Caco-2 (cell line): ENCODE results near the gene GABARAPL1. TPM values are rescaled to one million over a fixed set of nuclear protein-coding genes. Genes with fewer than 3 reads are reported as not detected.
A peak's percentile ranks its signal among the peaks of the same experiment; 100 is the strongest.

ENCODE experiments used
- BruUV-seq: library from RNA; stranded (reverse); fragments of 400-500 nt; replicated peaks from 2 replicates; lab custom pipeline; 2021; lab: Mats Ljungman, UMichigan
- CTCF ChIA-PET: fragments of 300-600 bp; sonication (Branson Sonifier 250); formaldehyde crosslinking; loops from one replicate; lab custom pipeline; 2022; ENCODE audit warnings: antibody characterized with exemption; lab: Charles Lee
- POLR2A ChIA-PET: fragments of 300-600 bp; sonication (Branson Sonifier 250); formaldehyde crosslinking; loops from one replicate; lab custom pipeline; 2022; ENCODE audit warnings: antibody characterized with exemption; lab: Charles Lee
- DNase-seq, 2 experiments: peaks; one replicate each; pipeline versions ENCODE4 v3.0.0 to v3.0.0-alpha.2; 2020 to 2022
- H3K27me3 ChIP-seq: replicated peaks from 2 replicates; pipeline ENCODE4 v1.6.0; 2011; ENCODE audit warnings: low read length; ENCODE audit not compliant: control insufficient read depth, insufficient read depth
- H3K36me3 ChIP-seq: 2 replicates; pipeline ENCODE4 v1.5.1; 2011; ENCODE audit warnings: low read length; ENCODE audit not compliant: control insufficient read depth, insufficient read depth
- H3K4me1 ChIP-seq: fragments of 250-450 bp; sonication (Bioruptor Pico); 2 replicates; pipeline ENCODE4 v1.5.1; 2020; ENCODE audit warnings: mild to moderate bottlenecking
- H3K4me3 ChIP-seq: 2 replicates; pipeline ENCODE4 v1.5.1; 2011; ENCODE audit warnings: low read depth, mild to moderate bottlenecking, control low read depth, low read length
- H3K9me3 ChIP-seq: fragments of 250-450 bp; sonication (Bioruptor Pico); 2 replicates; pipeline ENCODE4 v1.5.1; 2020; ENCODE audit warnings: mild to moderate bottlenecking, moderate library complexity
- H3K27ac Mint-ChIP-seq: one replicate; pipeline ENCODE4 v1.8.0; 2022; ENCODE audit warnings: mixed read lengths; ENCODE audit not compliant: unreplicated experiment
- H3K27me3 Mint-ChIP-seq: one replicate; pipeline ENCODE4 v1.8.0; 2022; ENCODE audit warnings: mixed read lengths; ENCODE audit not compliant: insufficient read depth, unreplicated experiment
- H3K36me3 Mint-ChIP-seq: one replicate; pipeline ENCODE4 v1.8.0; 2022; ENCODE audit warnings: mild to moderate bottlenecking, mixed read lengths; ENCODE audit not compliant: insufficient read depth, unreplicated experiment
- H3K4me1 Mint-ChIP-seq: one replicate; pipeline ENCODE4 v1.8.0; 2022; ENCODE audit warnings: low read depth, mixed read lengths; ENCODE audit not compliant: unreplicated experiment
- H3K4me3 Mint-ChIP-seq: one replicate; pipeline ENCODE4 v1.8.0; 2022; ENCODE audit warnings: mild to moderate bottlenecking, moderate library complexity, mixed read lengths; ENCODE audit not compliant: unreplicated experiment
- H3K9me3 Mint-ChIP-seq: one replicate; pipeline ENCODE4 v1.8.0; 2022; ENCODE audit warnings: mixed read lengths; ENCODE audit not compliant: unreplicated experiment
- intact Hi-C: fragments of 100-400 bp; cut with micrococcal nuclease; formaldehyde crosslinking; loops from one replicate; pipeline ENCODE4 v1.10.0; 2022; ENCODE audit not compliant: unreplicated experiment
- total RNA-seq: library from RNA; stranded (reverse); gene quantifications from 2 replicates; pipeline ENCODE4 v1.2.3, GENCODE V29; 2022
- TF ChIP-seq, protein P1 (sequence below), 2 experiments: fragments of 200-600 bp in 1 of 2; IDR thresholded peaks; 1 replicate in 1 of 2; 2 replicates in 1 of 2; pipeline versions ENCODE4 v1.5.1 to v1.8.0; 2011 to 2022; ENCODE audit warnings: antibody characterized with exemption in 1 of 2, control low read depth in 1 of 2, inconsistent platforms in 1 of 2, low read depth in 1 of 2, low read length in 1 of 2, mild to moderate bottlenecking in 1 of 2, moderate library complexity in 1 of 2; ENCODE audit not compliant: insufficient read depth in 1 of 2, severe bottlenecking in 1 of 2, unreplicated experiment in 1 of 2

GABARAPL1 gene
- total RNA-seq, 1 experiment from 2014 or later, result 106 TPM

DNA sequence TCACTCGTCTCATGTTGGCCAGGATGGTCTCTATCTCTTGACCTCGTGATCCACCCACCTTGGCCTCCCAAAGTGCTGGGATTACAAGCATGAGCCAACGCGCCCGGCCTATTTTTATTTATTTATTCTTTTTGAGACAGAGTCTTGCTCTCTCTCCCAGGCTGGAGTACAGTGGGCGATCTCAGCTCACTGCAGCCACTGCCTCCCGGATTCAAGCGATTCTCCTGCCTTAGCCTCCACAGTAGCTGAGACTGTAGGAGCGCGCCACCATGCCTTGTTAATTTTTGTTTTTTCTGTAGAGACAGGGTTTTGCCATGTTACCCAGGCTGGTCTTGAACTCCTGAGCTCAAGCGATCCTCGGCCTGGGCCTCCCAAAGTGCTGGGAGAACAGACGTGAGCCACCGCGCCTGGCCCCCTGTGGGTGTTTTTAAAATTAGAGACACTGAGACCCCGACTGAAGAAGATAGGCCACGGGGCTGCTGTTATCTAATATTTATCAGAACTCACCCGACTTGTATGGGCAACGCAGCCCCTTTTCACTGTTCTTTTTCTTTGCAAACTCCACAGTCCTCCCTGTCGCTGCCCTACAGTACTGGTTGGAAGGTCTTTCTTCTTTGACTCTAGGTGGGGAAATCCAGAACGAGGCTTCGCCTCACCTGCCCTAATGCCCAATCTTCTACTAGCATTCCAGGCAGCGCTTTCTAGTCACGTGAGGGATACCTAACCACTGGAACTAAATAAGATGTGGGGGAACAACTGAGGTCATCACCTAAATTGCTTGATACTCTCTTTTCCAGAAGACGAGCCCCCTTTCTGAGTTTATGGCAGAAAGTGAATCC, 1.4 kb upstream of the GABARAPL1 start:
- no peaks in the 10 kb centered on the region for H3K9me3 ChIP-seq
- CTCF ChIA-PET, result no interaction called here
- H3K4me3 ChIP-seq, result peak overlapping the region; percentile 92
- H3K27me3 Mint-ChIP-seq, result no peaks in the 10 kb centered on the region
- peak in 1 of 2 experiments; percentile 29 for DNase-seq
- H3K9me3 Mint-ChIP-seq, result no peaks in the 10 kb centered on the region
- H3K4me1 ChIP-seq, result peaks cover 24% of the 10 kb centered on the region
- no peaks in the 10 kb centered on the region for H3K36me3 ChIP-seq
- peaks cover 28% of the 10 kb centered on the region for H3K4me1 Mint-ChIP-seq
- H3K27ac Mint-ChIP-seq, result peak overlapping the region; percentile 99
- TSS peak; percentile 75 for BruUV-seq
- intact Hi-C loops, result no loop called here
- TF ChIP-seq, protein P1, sequence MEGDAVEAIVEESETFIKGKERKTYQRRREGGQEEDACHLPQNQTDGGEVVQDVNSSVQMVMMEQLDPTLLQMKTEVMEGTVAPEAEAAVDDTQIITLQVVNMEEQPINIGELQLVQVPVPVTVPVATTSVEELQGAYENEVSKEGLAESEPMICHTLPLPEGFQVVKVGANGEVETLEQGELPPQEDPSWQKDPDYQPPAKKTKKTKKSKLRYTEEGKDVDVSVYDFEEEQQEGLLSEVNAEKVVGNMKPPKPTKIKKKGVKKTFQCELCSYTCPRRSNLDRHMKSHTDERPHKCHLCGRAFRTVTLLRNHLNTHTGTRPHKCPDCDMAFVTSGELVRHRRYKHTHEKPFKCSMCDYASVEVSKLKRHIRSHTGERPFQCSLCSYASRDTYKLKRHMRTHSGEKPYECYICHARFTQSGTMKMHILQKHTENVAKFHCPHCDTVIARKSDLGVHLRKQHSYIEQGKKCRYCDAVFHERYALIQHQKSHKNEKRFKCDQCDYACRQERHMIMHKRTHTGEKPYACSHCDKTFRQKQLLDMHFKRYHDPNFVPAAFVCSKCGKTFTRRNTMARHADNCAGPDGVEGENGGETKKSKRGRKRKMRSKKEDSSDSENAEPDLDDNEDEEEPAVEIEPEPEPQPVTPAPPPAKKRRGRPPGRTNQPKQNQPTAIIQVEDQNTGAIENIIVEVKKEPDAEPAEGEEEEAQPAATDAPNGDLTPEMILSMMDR (IDR thresholded peaks at IDR 0.05; ENCODE audit: insufficient read depth in 1 of 2, low read depth in 1 of 2, low read length in 1 of 2, severe bottlenecking in 1 of 2, unreplicated experiment in 1 of 2), result no peak
- peak overlapping the region; percentile 80 for H3K4me3 Mint-ChIP-seq
- POLR2A ChIA-PET, result no interaction called here
- peaks cover 35% of the 10 kb centered on the region for H3K36me3 Mint-ChIP-seq
- no peaks in the 10 kb centered on the region for H3K27me3 ChIP-seq

- Histone ChIP-seq H3K27me3 (no peaks in the 10 kb centered on the region), H3K4me1 (peaks cover 24% of the 10 kb centered on the region), H3K9me3 (no peaks in the 10 kb centered on the region), H3K4me3 (peak overlapping the region; percentile 92), H3K36me3 (no peaks in the 10 kb centered on the region)
- ChIA-PET POLR2A (interaction anchor here (0.6 to 2.2 kb wide), 11 partner anchors 9 to 1266 kb away, joined by 3 to 12 read pairs (median 3); no protein-coding TSS in a partner anchor), CTCF (interaction anchor here (0.5 to 2.2 kb wide), 5 partner anchors 14 to 615 kb away, joined by 3 to 17 read pairs (median 3); no protein-coding TSS in a partner anchor)
- peak; percentile 97 to 98 for DNase-seq
- no peaks in the 10 kb centered on the region for H3K27me3 Mint-ChIP-seq
- TF ChIP-seq, protein P1 (IDR thresholded peaks at IDR 0.05; ENCODE audit: insufficient read depth in 1 of 2, low read depth in 1 of 2, low read length in 1 of 2, severe bottlenecking in 1 of 2, unreplicated experiment in 1 of 2), result no peak
- H3K27ac Mint-ChIP-seq, result peak overlapping the region; percentile 99
- peaks cover 35% of the 10 kb centered on the region for H3K36me3 Mint-ChIP-seq
- peaks cover 28% of the 10 kb centered on the region for H3K4me1 Mint-ChIP-seq
- no TSS peak for BruUV-seq
- H3K4me3 Mint-ChIP-seq, result peak overlapping the region; percentile 80
- H3K9me3 Mint-ChIP-seq, result no peaks in the 10 kb centered on the region
- intact Hi-C loops, result loop anchor here (1.0 kb wide), 3 partner anchors 22 to 59 kb away; no protein-coding TSS in a partner anchor
Observed at GRCh38 chr12:10211940-10212738, 538 bp upstream of the GABARAPL1 start.
